Natural killer cell treated with Interleukin-12 subunit alpha and Interleukin-12 subunit beta and Interleukin-15 and Interleukin-18, amount 100 ng/mL, for 72 hours (primary cell): ENCODE measurements around the gene GRK4. TPM values are rescaled to one million over a fixed set of nuclear protein-coding genes. Genes with fewer than 3 reads are reported as not detected.
"Not testable (repeated sequence)": the region's sequence is repeated elsewhere in the genome, so short reads cannot be mapped to it uniquely, and the experiment has no call there.

ENCODE experiments used
- ATAC-seq, 2 donors: fragments of 150-1000 bp; cut with Tn5 transposase in 1 of 2; sonication (Bioruptor Pico), chemical (Tn5 transposase) in 1 of 2; 2 replicates each; pipeline ENCODE4 v1.10.0; 2021
- DNase-seq: peaks from one replicate; pipeline ENCODE4 v3.0.0; 2022; ENCODE audit warnings: low spot score
- H3K27ac Mint-ChIP-seq, 2 donors: 1 replicate in 1 of 2; 2 replicates in 1 of 2; pipeline ENCODE4 v1.8.0; 2022; ENCODE audit warnings: mixed read lengths in 2 of 2, mild to moderate bottlenecking in 1 of 2, moderate library complexity in 1 of 2
- H3K27me3 Mint-ChIP-seq, 2 donors: 1 replicate in 1 of 2; 2 replicates in 1 of 2; pipeline ENCODE4 v1.8.0; 2022; ENCODE audit warnings: mixed read lengths in 2 of 2
- H3K36me3 Mint-ChIP-seq: one replicate; pipeline ENCODE4 v1.8.0; 2022; ENCODE audit warnings: mixed read lengths
- H3K4me1 Mint-ChIP-seq, 2 donors: 1 replicate in 1 of 2; 2 replicates in 1 of 2; pipeline ENCODE4 v1.8.0; 2022; ENCODE audit warnings: low read depth in 2 of 2, mixed read lengths in 2 of 2, mild to moderate bottlenecking in 1 of 2
- H3K4me3 Mint-ChIP-seq: one replicate; pipeline ENCODE4 v1.8.0; 2022; ENCODE audit warnings: mixed read lengths
- H3K9me3 Mint-ChIP-seq: 2 replicates; pipeline ENCODE4 v1.8.0; 2022; ENCODE audit warnings: mixed read lengths
- total RNA-seq, 2 donors: library from RNA; stranded (reverse); gene quantifications; one replicate each; pipeline ENCODE4 v1.2.3, GENCODE V29; 2022

The GRK4 gene
- total RNA-seq, 2 donors from 2014 or later, result 8.0 to 12.1 TPM

DNA sequence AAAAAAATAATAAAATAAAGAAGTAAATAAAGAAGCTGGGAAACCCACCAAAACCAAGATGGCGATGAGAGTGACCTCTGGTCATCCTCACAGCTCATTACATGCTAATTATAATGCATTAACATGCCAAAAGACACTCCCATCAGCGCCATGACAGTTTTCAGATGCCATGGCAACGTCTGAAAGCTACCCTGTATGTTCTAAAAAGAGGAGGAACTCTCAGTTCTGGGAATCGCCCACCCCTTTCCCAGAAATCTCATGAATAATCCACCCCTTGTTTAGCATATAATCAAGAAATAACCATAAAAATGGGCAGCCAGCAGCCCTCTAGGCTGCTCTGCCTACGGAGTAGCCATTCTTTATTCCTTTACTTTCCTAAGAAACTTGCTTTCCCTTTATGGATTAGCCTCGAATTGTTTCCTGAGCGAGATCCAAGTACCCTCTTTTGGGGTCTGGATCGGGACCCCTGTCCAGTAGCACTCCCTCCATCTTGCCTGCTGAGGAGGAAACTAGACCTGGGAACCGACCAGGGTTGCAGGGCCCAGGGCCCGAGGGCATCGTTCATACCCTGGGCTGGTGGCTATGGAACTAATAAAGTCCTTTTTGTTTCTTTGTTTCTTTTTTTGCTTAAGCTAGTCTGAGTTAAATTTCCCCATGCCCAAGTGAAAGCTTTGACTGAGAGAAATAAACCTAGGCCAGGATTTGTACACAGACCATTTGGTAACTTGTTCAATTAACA, 80.1 kb downstream of the GRK4 start:
- no peak for ATAC-seq
- Mint-ChIP-seq H3K27me3 (no peaks in the 10 kb centered on the region), H3K4me3 (peak overlapping the region; percentile 21), H3K36me3 (no peaks in the 10 kb centered on the region), H3K27ac (peak overlapping the region in 1 of 2 donors; percentile 48), H3K4me1 (peaks cover 50 to 56% of the 10 kb centered on the region in 2 donors), H3K9me3 (no peaks in the 10 kb centered on the region)
- DNase-seq, result peak; percentile 58

DNA sequence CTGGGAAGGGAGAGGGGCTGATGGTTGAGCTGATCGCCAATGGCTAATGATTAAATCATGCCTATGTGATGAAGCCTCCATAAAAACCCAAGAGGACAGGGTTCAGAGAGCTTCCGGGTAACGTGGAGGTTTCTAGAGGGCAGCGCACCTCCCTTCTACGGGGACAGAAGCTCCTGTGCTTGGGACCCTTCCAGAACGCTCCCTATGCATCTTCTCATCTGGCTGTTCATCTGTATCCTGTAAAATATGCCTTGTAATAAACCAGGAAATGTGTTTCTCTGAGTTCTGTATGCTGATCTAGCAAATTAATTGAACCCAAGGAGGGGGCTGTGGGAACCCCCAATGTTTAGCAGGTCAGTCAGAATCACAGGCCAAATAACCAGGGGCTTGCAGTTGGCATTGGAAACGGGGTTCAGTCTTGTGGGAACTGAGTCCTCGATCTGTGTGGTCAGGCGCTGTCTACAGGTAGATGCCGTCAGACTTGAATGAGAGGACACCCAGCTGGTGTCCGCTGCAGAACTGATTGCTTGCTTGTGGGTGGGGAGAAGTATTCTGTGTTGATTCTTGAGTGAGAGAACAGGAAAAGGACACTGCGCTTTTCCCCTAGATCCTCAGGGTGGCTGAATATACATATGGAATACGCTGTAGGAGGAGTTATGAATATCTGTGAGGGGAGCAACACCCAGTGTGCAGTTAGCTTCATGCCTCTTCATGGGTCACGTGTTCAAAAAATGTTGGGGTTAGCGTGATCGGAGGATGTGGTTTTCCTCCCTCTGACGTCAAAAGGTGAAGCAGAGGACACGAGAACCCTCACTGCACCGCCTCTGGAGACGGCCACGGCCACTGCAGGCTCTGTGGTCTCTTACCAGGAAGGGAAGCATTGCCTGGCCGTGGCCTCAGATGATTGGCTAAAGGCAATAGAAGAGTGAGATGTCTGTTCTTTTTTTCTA, 81.8 kb downstream of the GRK4 start:
- H3K4me1 Mint-ChIP-seq, result peaks cover 47 to 56% of the 10 kb centered on the region in 2 donors
- H3K27ac Mint-ChIP-seq, result peak overlapping the region; percentile 71 to 92
- DNase-seq (peak; percentile 86), ATAC-seq (peak; percentile 75 to 82)
- H3K4me3 Mint-ChIP-seq, result peak overlapping the region; percentile 42
- H3K27me3 Mint-ChIP-seq, result no peaks in the 10 kb centered on the region
- H3K36me3 Mint-ChIP-seq, result no peaks in the 10 kb centered on the region
- no peaks in the 10 kb centered on the region for H3K9me3 Mint-ChIP-seq

- H3K36me3 Mint-ChIP-seq, result no peaks in the 10 kb centered on the region
- no peaks in the 10 kb centered on the region for H3K9me3 Mint-ChIP-seq
- H3K4me3 Mint-ChIP-seq, result peak overlapping the region; percentile 42
- peak overlapping the region; percentile 71 to 92 for H3K27ac Mint-ChIP-seq
- peaks cover 47 to 50% of the 10 kb centered on the region in 2 donors for H3K4me1 Mint-ChIP-seq
- no peaks in the 10 kb centered on the region for H3K27me3 Mint-ChIP-seq
- ATAC-seq (no peak), DNase-seq (peak; percentile 22)
Measured at GRCh38 chr4:3046162-3046561, 82.8 kb downstream of the GRK4 start.

DNA sequence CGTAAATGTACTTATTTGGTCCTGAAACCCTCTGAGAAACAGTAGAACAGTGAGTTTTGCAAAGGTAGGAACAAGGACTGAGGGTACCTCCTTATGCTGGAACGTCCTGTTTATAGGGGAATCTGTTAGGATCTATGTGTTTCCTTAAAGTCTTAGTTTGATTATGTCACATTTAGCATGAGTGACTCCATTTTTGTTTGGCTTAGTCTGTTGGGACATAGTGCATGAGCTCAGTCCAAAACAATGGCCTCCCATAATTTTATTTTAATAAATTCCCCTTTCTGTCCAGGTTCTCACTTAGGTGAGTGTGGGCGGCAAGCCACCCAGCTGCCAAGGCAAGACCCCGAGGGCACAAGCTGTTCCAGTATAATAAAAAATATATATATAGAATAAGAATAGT, 83.3 kb downstream of the GRK4 start:
- no peak overlapping the region for H3K4me3 Mint-ChIP-seq
- no peak for ATAC-seq

DNA sequence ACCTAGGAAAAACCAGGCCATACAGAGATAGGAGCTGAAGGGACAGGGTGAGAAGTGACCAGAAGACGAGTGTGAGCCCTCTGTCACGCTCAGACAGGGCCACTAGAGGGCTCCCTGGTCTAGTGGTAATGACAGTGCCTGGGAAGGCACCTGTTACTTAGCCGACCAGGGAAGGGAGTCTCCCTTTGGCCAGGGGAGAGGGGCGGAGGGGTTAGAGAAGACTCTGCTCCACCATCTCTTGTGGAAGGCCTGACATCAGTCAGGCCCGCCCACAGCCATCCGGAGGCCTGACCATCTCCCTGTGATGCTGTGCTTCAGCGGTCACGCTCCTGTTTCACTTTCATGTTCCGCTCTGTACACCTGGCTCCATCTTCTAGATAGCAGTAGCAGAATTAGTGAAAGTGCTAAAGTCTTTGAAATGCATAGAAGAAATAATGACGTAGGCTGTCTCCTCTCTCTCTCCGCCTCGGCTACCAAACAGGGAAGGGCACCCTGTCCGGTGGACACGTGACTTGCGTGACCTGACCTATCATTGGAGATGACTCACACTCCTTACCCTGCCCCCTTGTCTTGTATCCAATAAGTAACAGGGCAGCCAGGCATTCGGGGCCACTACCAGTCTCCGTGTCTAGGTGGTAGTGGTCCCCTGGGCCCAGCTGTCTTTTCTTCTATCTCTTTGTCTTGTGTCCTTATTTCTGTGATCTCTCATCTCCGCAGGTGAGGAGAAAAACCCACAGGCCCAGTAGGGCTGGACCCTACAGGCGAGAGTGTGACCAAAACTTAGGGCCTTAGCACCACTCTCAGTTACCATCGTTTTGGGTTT, 84.3 kb downstream of the GRK4 start:
- ATAC-seq (peak; percentile 79 to 87), DNase-seq (peak; percentile 85)
- H3K4me1 Mint-ChIP-seq, result peaks cover 36 to 38% of the 10 kb centered on the region in 2 donors
- H3K27ac Mint-ChIP-seq, result peak overlapping the region; percentile 53 to 59
- no peaks in the 10 kb centered on the region for H3K27me3 Mint-ChIP-seq
- no peaks in the 10 kb centered on the region for H3K9me3 Mint-ChIP-seq
- peak overlapping the region; percentile 56 for H3K4me3 Mint-ChIP-seq
- H3K36me3 Mint-ChIP-seq, result no peaks in the 10 kb centered on the region

More for the DNA sequence above, 83.3 kb downstream of the GRK4 start:
- H3K4me1 Mint-ChIP-seq, result peaks cover 46 to 47% of the 10 kb centered on the region in 2 donors
- no peaks in the 10 kb centered on the region for H3K9me3 Mint-ChIP-seq
- no peaks in the 10 kb centered on the region for H3K27me3 Mint-ChIP-seq
- H3K36me3 Mint-ChIP-seq, result no peaks in the 10 kb centered on the region
- peak overlapping the region; percentile 71 to 92 for H3K27ac Mint-ChIP-seq
- DNase-seq, result peak; percentile 5

DNA sequence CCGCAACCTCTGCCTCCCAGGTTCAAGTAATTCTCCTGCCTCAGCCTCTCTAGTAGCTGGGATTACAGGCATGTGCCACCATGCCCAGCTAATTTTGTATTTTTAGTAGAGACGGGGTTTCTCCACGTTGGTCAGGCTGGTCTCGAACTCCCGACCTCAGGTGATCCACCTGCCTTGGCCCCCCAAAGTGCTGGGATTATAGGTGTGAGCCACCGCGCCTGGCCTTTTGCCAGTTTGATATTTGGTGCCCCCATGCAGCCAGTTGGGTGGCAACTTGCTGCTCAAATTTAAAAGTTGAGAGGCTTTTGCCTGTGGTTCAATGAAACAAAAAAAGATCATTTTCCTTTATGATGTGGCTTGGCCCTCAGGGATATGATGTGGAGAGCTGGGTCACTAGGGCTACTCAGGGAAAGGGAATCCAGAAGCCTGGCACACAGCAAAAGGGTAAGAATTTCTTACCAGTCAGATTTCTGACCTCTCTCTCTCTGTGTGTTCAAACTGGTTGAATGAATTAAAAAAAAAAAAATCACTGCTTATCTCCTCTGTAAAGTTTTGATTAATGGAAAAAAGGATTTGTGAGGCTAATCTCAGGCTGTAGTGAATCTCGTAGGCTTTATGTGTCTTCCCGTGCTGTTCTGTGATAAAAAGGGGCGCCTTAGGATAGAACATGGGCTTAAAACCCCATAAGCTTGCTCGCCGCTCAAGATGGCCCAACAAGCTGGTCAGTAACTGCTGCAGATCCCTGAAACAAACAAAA, 87.9 kb downstream of the GRK4 start:
- DNase-seq, result peak; percentile 13
- H3K27me3 Mint-ChIP-seq, H3K4me3 Mint-ChIP-seq, H3K9me3 Mint-ChIP-seq, H3K27ac Mint-ChIP-seq, ATAC-seq: not testable (repeated sequence)
- Mint-ChIP-seq H3K4me1 (peaks cover 10 to 14% of the 10 kb centered on the region in 2 donors), H3K36me3 (peaks cover 12% of the 10 kb centered on the region)

DNA sequence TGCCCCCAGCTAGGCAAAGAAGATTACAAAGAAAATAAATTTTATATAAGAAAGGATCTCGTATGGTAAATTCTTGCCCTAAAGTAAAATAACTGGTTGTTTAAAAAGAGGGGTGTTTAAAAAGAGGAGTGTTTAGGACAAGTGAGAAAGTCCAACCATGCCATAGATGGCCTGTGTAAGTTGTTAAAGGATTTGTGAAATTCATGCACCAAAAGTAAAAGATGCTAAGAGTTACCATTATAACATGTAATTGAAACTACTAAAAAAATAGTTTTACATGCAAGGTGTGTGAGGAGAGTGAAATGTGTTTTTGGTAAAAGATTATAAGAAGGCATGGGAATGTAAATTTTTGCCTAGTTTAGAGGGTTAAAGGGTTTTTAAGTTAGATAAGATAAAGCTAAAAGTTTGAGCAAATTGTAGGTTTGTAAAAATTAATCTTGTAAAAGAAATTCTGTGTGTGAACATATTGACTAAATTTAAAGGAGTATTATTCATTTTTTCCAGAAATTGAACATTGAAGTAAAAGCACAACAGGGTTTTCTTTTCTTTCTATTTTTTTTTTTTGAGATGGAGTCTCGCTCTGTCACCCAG, 90.9 kb downstream of the GRK4 start:
- Mint-ChIP-seq H3K9me3 (no peaks in the 10 kb centered on the region), H3K4me1 (peaks cover 3 to 5% of the 10 kb centered on the region in 2 donors), H3K4me3 (no peak overlapping the region), H3K27ac (no peak overlapping the region), H3K36me3 (peaks cover 12% of the 10 kb centered on the region), H3K27me3 (no peaks in the 10 kb centered on the region)
- DNase-seq (no peak), ATAC-seq (no peak)

GRCh38 chr4:3059943-3060342, 96.6 kb downstream of the GRK4 start:
- H3K4me3 Mint-ChIP-seq, result no peak overlapping the region
- no peak for ATAC-seq
- no peak overlapping the region for H3K27ac Mint-ChIP-seq
- peak; percentile 15 for DNase-seq
- no peaks in the 10 kb centered on the region for H3K27me3 Mint-ChIP-seq
- H3K4me1 Mint-ChIP-seq, result peaks cover 11 to 23% of the 10 kb centered on the region in 2 donors
- no peaks in the 10 kb centered on the region for H3K9me3 Mint-ChIP-seq
- H3K36me3 Mint-ChIP-seq, result peaks cover 6% of the 10 kb centered on the region

GRCh38 chr4:3060946-3061345, 97.6 kb downstream of the GRK4 start:
- no peaks in the 10 kb centered on the region for H3K27me3 Mint-ChIP-seq
- H3K4me1 Mint-ChIP-seq, result peaks cover 11 to 23% of the 10 kb centered on the region in 2 donors
- ATAC-seq, result no peak
- no peaks in the 10 kb centered on the region for H3K9me3 Mint-ChIP-seq
- no peak overlapping the region for H3K4me3 Mint-ChIP-seq
- H3K27ac Mint-ChIP-seq, result no peak overlapping the region
- H3K36me3 Mint-ChIP-seq, result no peaks in the 10 kb centered on the region
- DNase-seq, result no peak

- Mint-ChIP-seq H3K9me3 (no peaks in the 10 kb centered on the region), H3K27ac (peak overlapping the region in 1 of 2 donors; percentile 34), H3K27me3 (no peaks in the 10 kb centered on the region), H3K4me1 (peaks cover 11 to 23% of the 10 kb centered on the region in 2 donors), H3K36me3 (no peaks in the 10 kb centered on the region), H3K4me3 (no peak overlapping the region)
- DNase-seq, result peak; percentile 6
- no peak for ATAC-seq
Measured at GRCh38 chr4:3062471-3062870, 99.1 kb downstream of the GRK4 start.

DNA sequence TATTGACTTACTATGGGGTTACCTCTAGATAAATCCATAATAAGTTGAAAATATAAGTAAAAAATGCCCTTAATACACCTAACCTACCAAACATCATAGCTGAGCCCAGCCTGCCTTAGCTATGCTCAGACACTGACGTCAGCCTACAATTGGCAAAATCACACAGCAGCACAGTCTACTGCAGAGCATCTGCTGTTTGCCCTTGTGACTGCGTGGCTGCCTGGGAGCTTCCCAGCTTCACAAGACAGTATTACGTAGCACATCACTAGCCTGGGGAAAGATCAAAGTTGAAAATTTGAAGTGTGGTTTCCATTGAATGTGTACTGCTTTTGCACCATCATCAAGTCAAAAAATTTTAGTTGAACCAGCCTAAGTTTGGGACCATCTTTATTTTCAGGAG, 102.2 kb downstream of the GRK4 start:
- DNase-seq, result no peak
- Mint-ChIP-seq H3K27ac (no peak overlapping the region), H3K4me1 (peaks cover 5 to 19% of the 10 kb centered on the region in 2 donors), H3K9me3 (no peaks in the 10 kb centered on the region), H3K36me3 (no peaks in the 10 kb centered on the region), H3K4me3 (no peak overlapping the region), H3K27me3 (no peaks in the 10 kb centered on the region)
- no peak for ATAC-seq

DNA sequence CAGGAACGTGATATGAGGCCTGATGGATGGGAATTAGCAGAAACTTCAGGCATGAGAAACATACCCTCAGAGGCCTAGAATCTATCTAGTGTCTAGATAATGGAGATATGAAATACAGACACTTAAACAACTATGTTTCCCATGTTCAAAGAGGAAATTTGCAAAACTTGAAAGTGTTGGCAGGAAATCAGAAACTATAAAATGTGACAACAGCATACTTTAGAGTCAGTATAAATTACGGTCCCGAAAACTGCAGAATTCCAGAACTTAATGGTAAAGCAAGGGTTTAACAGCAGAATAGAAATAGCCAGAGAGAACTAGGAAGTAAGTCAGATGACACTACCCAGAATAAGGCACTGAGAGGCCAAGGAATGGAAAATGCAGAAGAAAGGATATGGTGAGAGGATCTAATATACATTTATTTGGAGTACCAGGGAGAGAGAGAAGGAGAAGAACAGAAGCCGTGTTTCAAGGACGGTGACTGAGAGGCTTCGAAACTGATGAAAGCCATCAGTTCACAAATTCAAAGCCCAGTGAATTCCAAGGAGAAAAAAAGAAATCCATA, 103.5 kb downstream of the GRK4 start:
- Mint-ChIP-seq H3K36me3 (no peaks in the 10 kb centered on the region), H3K27me3 (no peaks in the 10 kb centered on the region), H3K9me3 (no peaks in the 10 kb centered on the region), H3K4me3 (no peak overlapping the region), H3K4me1 (peaks cover 0 to 14% of the 10 kb centered on the region in 2 donors), H3K27ac (no peak overlapping the region)
- ATAC-seq (no peak), DNase-seq (no peak)
